K562 (cell line): ENCODE data around the gene ITPR1. TPM values are rescaled to one million over a fixed set of nuclear protein-coding genes. Genes with fewer than 3 reads are reported as not detected.

ENCODE experiments used
- AFF1 ChIP-seq, 2 experiments: fragments of 450-650 bp; IDR thresholded peaks; 2 replicates each; pipeline ENCODE4 v1.6.1; 2018; ENCODE audit warnings: mild to moderate bottlenecking in 2 of 2, low read depth in 1 of 2; ENCODE audit not compliant: partially characterized antibody in 2 of 2
- BCL6 ChIP-seq: fragments of 250-450 bp; sonication (Bioruptor Pico); IDR thresholded peaks from 2 replicates; pipeline ENCODE4 v1.4.0; 2020
- EWSR1 ChIP-seq: fragments of 450-650 bp; IDR thresholded peaks from 2 replicates; pipeline ENCODE4 v1.6.1; 2018; ENCODE audit warnings: borderline replicate concordance, mild to moderate bottlenecking, low read depth, moderate library complexity; ENCODE audit not compliant: partially characterized antibody
- KDM4B ChIP-seq, 2 experiments: fragments of 450-650 bp in 1 of 2; sonication (generic) in 1 of 2; IDR thresholded peaks; 2 replicates each; pipeline ENCODE4 v1.6.1; 2016 to 2017; ENCODE audit warnings: borderline replicate concordance in 2 of 2, antibody characterized with exemption in 1 of 2, low read depth in 1 of 2, mild to moderate bottlenecking in 1 of 2
- LARP7 ChIP-seq: fragments of 450-650 bp; IDR thresholded peaks from 2 replicates; pipeline ENCODE4 v1.6.1; 2016
- MBD1 ChIP-seq: fragments of 250-450 bp; sonication (Bioruptor Pico); IDR thresholded peaks from 2 replicates; pipeline ENCODE4 v1.8.0; 2022; ENCODE audit warnings: inconsistent platforms
- RCOR1 ChIP-seq, 2 experiments: IDR thresholded peaks; 2 replicates each; pipeline ENCODE4 v1.6.1; 2012; ENCODE audit warnings: low read depth in 2 of 2, low read length in 2 of 2, borderline replicate concordance in 1 of 2, improper control_type of control experiment in 1 of 2
- STAG1 ChIP-seq: sonication (generic); formaldehyde crosslinking; IDR thresholded peaks from 2 replicates; pipeline ENCODE4 v1.5.0; 2020; ENCODE audit warnings: missing genetic modification reagents, borderline replicate concordance
- ZNF140 ChIP-seq: fragments of 250-450 bp; sonication (Bioruptor Pico); IDR thresholded peaks from 2 replicates; pipeline ENCODE4 v1.8.0; 2021; ENCODE audit warnings: moderate library complexity, mild to moderate bottlenecking, inconsistent platforms
- ZNF586 ChIP-seq: fragments of 450-650 bp; formaldehyde crosslinking; conservative IDR thresholded peaks from 2 replicates; pipeline ENCODE4 v1.4.0; 2020; ENCODE audit warnings: mild to moderate bottlenecking, moderate library complexity
- polyA plus RNA-seq, 8 experiments: library from polyadenylated mRNA; depleted of rRNA in 4 of 8; stranded (reverse) in 5 of 8; unstranded in 3 of 8; fragments of >200 nt; fragmentation: Nextera tagmentation in 2 of 8; fragmentation: Illumina TruSeq in 1 of 8; extraction: Ambion mirVana in 2 of 8; extraction: Trizol in 1 of 8; gene quantifications; 2 replicates each; pipeline versions ENCODE4 v1.2.1 to v1.2.3, GENCODE V29; 2011 to 2014; ENCODE audit warnings: inconsistent platforms in 1 of 8, missing spikeins in 1 of 8
- total RNA-seq, 7 experiments: library from RNA; depleted of rRNA in 6 of 7; stranded (reverse); fragments of >200 nt in 6 of 7; fragmentation: Illumina TruSeq in 2 of 7; extraction: Trizol in 2 of 7; gene quantifications; 2 replicates each; pipeline versions ENCODE4 v1.2.1 to v1.2.3, GENCODE V29; 2011 to 2021; ENCODE audit warnings: low replicate concordance in 1 of 7

ITPR1 gene
- total and polyA plus RNA-seq, 9 of the 15 experiments (the other 6 are each of a cell fraction or from before 2014, with no cell fraction given), result 22.4 to 40.0 (median 27.4) TPM

- TF ChIP-seq RCOR1 (IDR thresholded peaks at IDR 0.05; ENCODE audit: borderline replicate concordance in 1 of 2, low read depth in 2 of 2, low read length in 2 of 2), result peak in 1 of 2 experiments; percentile 97; a peak in 2 of 4 replicates
- no peak for TF ChIP-seq KDM4B (IDR thresholded peaks at IDR 0.05; ENCODE audit: borderline replicate concordance in 2 of 2, low read depth in 1 of 2)
- TF ChIP-seq MBD1, result no peak
- no peak for TF ChIP-seq ZNF140
- no peak for TF ChIP-seq EWSR1
- TF ChIP-seq ZNF586, result no peak
- no peak for TF ChIP-seq LARP7
- no peak for TF ChIP-seq BCL6 (CRISPR knock-in tag)
- no peak for TF ChIP-seq STAG1
- peak; percentile 32 to 83 for TF ChIP-seq AFF1 (IDR thresholded peaks at IDR 0.05; ENCODE audit: low read depth in 1 of 2, partially characterized antibody in 2 of 2)
Measured at GRCh38 chr3:4533489-4534443, 40.6 kb downstream of the ITPR1 start (continued).
